IMR-90 (cell line): ENCODE measurements around the gene TXK. TPM values are rescaled to one million over a fixed set of nuclear protein-coding genes. Genes with fewer than 3 reads are reported as not detected.

Source experiments
- ATAC-seq: fragments of 200-7000 bp; cut with Tn5 transposase; 2 replicates; pipeline ENCODE4 v1.9.1; 2020; ENCODE audit warnings: low read depth, mild to moderate bottlenecking, moderate library complexity
- BruUV-seq: library from RNA; stranded (reverse); fragments of 400-500 nt; replicated peaks from 2 replicates; lab custom pipeline; 2021; lab: Mats Ljungman, UMichigan
- CTCF ChIA-PET: fragments of 300-600 bp; formaldehyde crosslinking; extraction: SDS; loops from one replicate; lab custom pipeline; 2021; ENCODE audit warnings: antibody characterized with exemption; lab: Yijun Ruan, JAX
- POLR2A ChIA-PET: fragments of 300-600 bp; sonication (Branson Sonifier 250); formaldehyde crosslinking; loops from one replicate; lab custom pipeline; 2022; ENCODE audit warnings: antibody characterized with exemption; ENCODE audit not compliant: unreplicated experiment; lab: Charles Lee
- DNase-seq: peaks from one replicate; pipeline ENCODE4 v3.0.0; 2013
- H2AFZ ChIP-seq: replicated peaks from 2 replicates; pipeline ENCODE3; 2013; ENCODE audit warnings: low read length, mild to moderate bottlenecking; ENCODE audit not compliant: poor library complexity
- H2AK5ac ChIP-seq: 2 replicates; pipeline ENCODE4 v1.6.1; 2013; ENCODE audit warnings: low read depth, low read length, inconsistent platforms
- H2AK9ac ChIP-seq: replicated peaks from 2 replicates; pipeline ENCODE3; 2013; ENCODE audit warnings: mild to moderate bottlenecking, low read depth, low read length, moderate library complexity; ENCODE audit not compliant: poor library complexity
- H2BK120ac ChIP-seq: 2 replicates; pipeline ENCODE4 v1.6.1; 2013; ENCODE audit warnings: low read depth, low read length, inconsistent platforms
- H2BK15ac ChIP-seq: 3 replicates; pipeline ENCODE4 v1.6.1; 2013; ENCODE audit warnings: low read depth, low read length, inconsistent platforms
- H2BK20ac ChIP-seq: 2 replicates; pipeline ENCODE4 v1.6.1; 2013; ENCODE audit warnings: low read depth, mild to moderate bottlenecking, inconsistent platforms, low read length, moderate library complexity
- H2BK5ac ChIP-seq: 2 replicates; pipeline ENCODE4 v1.6.1; 2013; ENCODE audit warnings: mild to moderate bottlenecking, low read depth, low read length, inconsistent platforms; ENCODE audit not compliant: poor library complexity, severe bottlenecking
- H3K14ac ChIP-seq: replicated peaks from 2 replicates; pipeline ENCODE4 v1.6.1; 2013; ENCODE audit warnings: low read depth, low read length, inconsistent platforms
- H3K18ac ChIP-seq: 2 replicates; pipeline ENCODE4 v1.6.1; 2013; ENCODE audit warnings: low read depth, low read length, control low read depth
- H3K23ac ChIP-seq: 2 replicates; pipeline ENCODE4 v1.6.1; 2013; ENCODE audit warnings: low read depth, low read length, inconsistent platforms
- H3K27ac ChIP-seq: 2 replicates; pipeline ENCODE4 v1.5.1; 2013; ENCODE audit warnings: mild to moderate bottlenecking, control low read depth, low read length; ENCODE audit not compliant: insufficient read depth
- H3K27me3 ChIP-seq: 2 replicates; pipeline ENCODE4 v1.6.1; 2013; ENCODE audit warnings: low read length; ENCODE audit not compliant: control insufficient read depth, insufficient read depth
- H3K36me3 ChIP-seq: 2 replicates; pipeline ENCODE4 v1.6.1; 2013; ENCODE audit warnings: low read length, mixed read lengths; ENCODE audit not compliant: control insufficient read depth, insufficient read depth
- H3K4ac ChIP-seq: 2 replicates; pipeline ENCODE4 v1.6.1; 2013; ENCODE audit warnings: low read depth, low read length, inconsistent platforms
- H3K4me1 ChIP-seq: 2 replicates; pipeline ENCODE4 v1.6.1; 2013; ENCODE audit warnings: low read length, mixed read lengths; ENCODE audit not compliant: control insufficient read depth, insufficient read depth
- H3K4me2 ChIP-seq: 2 replicates; pipeline ENCODE4 v1.6.1; 2013; ENCODE audit warnings: low read depth, mild to moderate bottlenecking, control low read depth, low read length, moderate library complexity
- H3K4me3 ChIP-seq: 2 replicates; pipeline ENCODE4 v1.5.1; 2013; ENCODE audit warnings: low read depth, mild to moderate bottlenecking, control low read depth, low read length, moderate library complexity; ENCODE audit not compliant: insufficient read depth
- H3K56ac ChIP-seq: 2 replicates; pipeline ENCODE4 v1.6.1; 2013; ENCODE audit warnings: low read length, inconsistent platforms; ENCODE audit not compliant: insufficient read depth; ENCODE audit errors: extremely low read depth
- H3K79me1 ChIP-seq, 2 experiments: 2 replicates each; pipeline ENCODE4 v1.6.1; 2013; ENCODE audit warnings: low read length in 2 of 2, inconsistent platforms in 1 of 2, low read depth in 1 of 2
- H3K9ac ChIP-seq: 2 replicates; pipeline ENCODE4 v1.6.1; 2013; ENCODE audit warnings: low read depth, low read length, control low read depth
- H3K9me1 ChIP-seq: 2 replicates; pipeline ENCODE4 v1.6.1; 2013; ENCODE audit warnings: low read length, inconsistent platforms; ENCODE audit not compliant: insufficient read depth
- H3K9me3 ChIP-seq: 2 replicates; pipeline ENCODE4 v1.6.1; 2013; ENCODE audit warnings: low read length; ENCODE audit not compliant: control insufficient read depth, insufficient read depth
- H4K20me1 ChIP-seq: 2 replicates; pipeline ENCODE4 v1.6.1; 2013; ENCODE audit warnings: low read length, inconsistent platforms; ENCODE audit not compliant: insufficient read depth
- H4K5ac ChIP-seq: 2 replicates; pipeline ENCODE4 v1.6.1; 2013; ENCODE audit warnings: mild to moderate bottlenecking, low read depth, low read length, control low read depth
- H4K8ac ChIP-seq, 2 experiments: 2 replicates each; pipeline ENCODE4 v1.6.1; 2013; ENCODE audit warnings: low read depth in 2 of 2, low read length in 2 of 2, control low read depth in 1 of 2, inconsistent platforms in 1 of 2
- H4K91ac ChIP-seq: 2 replicates; pipeline ENCODE4 v1.6.1; 2013; ENCODE audit warnings: low read depth, low read length, inconsistent platforms; ENCODE audit not compliant: insufficient read depth
- BHLHE40 ChIP-seq: fragments of 150-350 bp; IDR thresholded peaks from 2 replicates; pipeline ENCODE4 v1.6.1; 2016; ENCODE audit warnings: mild to moderate bottlenecking, low read depth, low read length
- CEBPB ChIP-seq: IDR thresholded peaks from 2 replicates; pipeline ENCODE4 v1.6.1; 2012; ENCODE audit warnings: low read depth, low read length, improper control_type of control experiment
- CHD1 ChIP-seq: IDR thresholded peaks from 2 replicates; pipeline ENCODE4 v1.6.1; 2012; ENCODE audit warnings: low read depth, low read length, improper control_type of control experiment
- FOS ChIP-seq: fragments of 150-350 bp; IDR thresholded peaks from 2 replicates; pipeline ENCODE4 v1.6.1; 2016; ENCODE audit warnings: low read depth, low read length
- MAZ ChIP-seq: IDR thresholded peaks from 2 replicates; pipeline ENCODE4 v1.6.1; 2012; ENCODE audit warnings: low read depth, mild to moderate bottlenecking, low read length, improper control_type of control experiment, moderate library complexity, borderline replicate concordance
- MXI1 ChIP-seq: IDR thresholded peaks from 2 replicates; pipeline ENCODE4 v1.6.1; 2012; ENCODE audit warnings: low read depth, mild to moderate bottlenecking, low read length, moderate library complexity, borderline replicate concordance
- POLR2A ChIP-seq: IDR thresholded peaks from 2 replicates; pipeline ENCODE4 v1.6.1; 2012; ENCODE audit warnings: mild to moderate bottlenecking, low read depth, low read length
- RAD21 ChIP-seq: IDR thresholded peaks from 2 replicates; pipeline ENCODE4 v1.6.1; 2012; ENCODE audit warnings: low read length, improper control_type of control experiment
- RCOR1 ChIP-seq: IDR thresholded peaks from 2 replicates; pipeline ENCODE4 v1.6.1; 2012; ENCODE audit warnings: mild to moderate bottlenecking, low read length, improper control_type of control experiment; ENCODE audit not compliant: insufficient replicate concordance
- RFX5 ChIP-seq: IDR thresholded peaks from 2 replicates; pipeline ENCODE4 v1.8.0; 2012; ENCODE audit warnings: low read depth, mild to moderate bottlenecking, low read length, moderate library complexity
- SMC3 ChIP-seq: fragments of 150-350 bp; IDR thresholded peaks from 2 replicates; pipeline ENCODE4 v1.6.1; 2016; ENCODE audit warnings: low read depth, mild to moderate bottlenecking, antibody characterized with exemption, low read length, moderate library complexity
- WGBS, 2 experiments: methylation state at CpG; one replicate each; pipeline versions ENCODE4 v1.1.5 to v1.1.7; 2013; ENCODE audit warnings: missing lambda C conversion rate in 2 of 2; ENCODE audit not compliant: insufficient read length in 1 of 2; ENCODE audit errors: extremely low coverage in 2 of 2; 5-methylcytosine and 5-hydroxymethylcytosine counted together
- dilution Hi-C: fragments of 300-500 bp; cut with HindIII; formaldehyde crosslinking; loops from one replicate; pipeline ENCODE4 v1.14.3; 2018; ENCODE audit warnings: low sequenced_read_pairs; ENCODE audit not compliant: unreplicated experiment
- in situ Hi-C: fragments of 300-500 bp; cut with MboI; formaldehyde crosslinking; loops from 3 replicates; pipeline ENCODE4 v1.14.3; 2019; ENCODE audit warnings: low sequenced_read_pairs, inconsistent platforms, mixed read lengths
- intact Hi-C: fragments of 100-400 bp; cut with micrococcal nuclease; formaldehyde crosslinking; loops from 2 replicates; pipeline ENCODE4 v1.10.0; 2022
- polyA plus RNA-seq, 3 experiments: library from polyadenylated mRNA; depleted of rRNA; stranded (reverse); fragments of >200 nt; gene quantifications; 2 replicates each; pipeline ENCODE4 v1.2.3, GENCODE V29; 2012; ENCODE audit warnings: low replicate concordance in 1 of 3
- total RNA-seq: library from RNA; depleted of rRNA; stranded (reverse); fragments of >200 nt; gene quantifications from 2 replicates; pipeline ENCODE4 v1.2.3, GENCODE V29; 2012
- TF ChIP-seq, protein P1 (sequence below): fragments of 150-350 bp; IDR thresholded peaks from 2 replicates; pipeline ENCODE4 v1.6.1; 2017; ENCODE audit warnings: mild to moderate bottlenecking, antibody characterized with exemption, low read length, low read depth
- TF ChIP-seq, protein P2 (sequence below): fragments of 150-350 bp; IDR thresholded peaks from 2 replicates; pipeline ENCODE4 v1.6.1; 2016; ENCODE audit warnings: low read depth, mild to moderate bottlenecking, low read length, moderate library complexity, borderline replicate concordance

Gene TXK
- total and polyA plus RNA-seq, 2 of the 4 experiments (the other 2 are of a cell fraction) = not detected

DNA sequence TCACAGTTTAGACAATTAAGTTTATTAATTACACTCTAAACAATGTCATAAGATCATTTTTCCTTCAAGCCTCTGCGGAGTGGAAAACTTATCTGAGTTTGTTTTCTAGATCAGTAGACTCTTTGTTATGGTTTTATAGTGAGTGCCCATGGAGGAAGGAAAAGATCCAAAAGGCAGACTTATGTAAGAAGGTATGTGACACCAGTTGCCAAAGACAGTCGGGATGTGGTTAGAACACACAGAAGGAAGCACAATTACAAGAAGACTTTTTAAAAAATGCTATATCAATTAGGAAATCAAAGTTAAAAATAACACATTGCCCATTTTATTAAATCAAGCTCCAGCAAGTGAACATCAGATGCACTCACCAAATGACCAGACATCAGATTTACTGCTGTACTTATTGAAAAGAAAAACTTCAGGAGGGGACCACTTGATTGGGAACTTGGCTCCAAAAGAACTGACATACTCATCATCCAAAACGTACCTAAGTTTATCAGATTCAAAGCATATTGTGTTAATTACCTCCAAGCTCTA lies 60.4 kb downstream of the TXK start:
- Histone ChIP-seq H4K5ac (no peak overlapping the region), H2AK9ac (no peak overlapping the region), H4K8ac (no peak overlapping the region), H3K27ac (no peak overlapping the region), H3K79me1 (no peaks in the 10 kb centered on the region), H3K56ac (no peak overlapping the region), H4K91ac (no peak overlapping the region), H3K18ac (no peak overlapping the region), H3K23ac (no peak overlapping the region), H3K4me2 (no peak overlapping the region), H3K36me3 (no peaks in the 10 kb centered on the region), H2BK120ac (no peak overlapping the region), H2AK5ac (no peak overlapping the region), H2AFZ (no peak overlapping the region), H3K14ac (no peak overlapping the region), H3K27me3 (no peaks in the 10 kb centered on the region), H2BK15ac (no peak overlapping the region), H2BK5ac (no peak overlapping the region), H3K9me1 (no peaks in the 10 kb centered on the region), H2BK20ac (no peak overlapping the region), H3K4me3 (no peak overlapping the region), H3K9ac (no peak overlapping the region), H3K9me3 (no peaks in the 10 kb centered on the region), H3K4ac (no peak overlapping the region), H4K20me1 (no peaks in the 10 kb centered on the region), H3K4me1 (no peaks in the 10 kb centered on the region)
- intact Hi-C loops = no loop called here
- in situ Hi-C loops = no loop called here
- no TSS peak for BruUV-seq
- CTCF ChIA-PET = no interaction called here
- no peak for TF ChIP-seq MAZ
- TF ChIP-seq, protein P1, sequence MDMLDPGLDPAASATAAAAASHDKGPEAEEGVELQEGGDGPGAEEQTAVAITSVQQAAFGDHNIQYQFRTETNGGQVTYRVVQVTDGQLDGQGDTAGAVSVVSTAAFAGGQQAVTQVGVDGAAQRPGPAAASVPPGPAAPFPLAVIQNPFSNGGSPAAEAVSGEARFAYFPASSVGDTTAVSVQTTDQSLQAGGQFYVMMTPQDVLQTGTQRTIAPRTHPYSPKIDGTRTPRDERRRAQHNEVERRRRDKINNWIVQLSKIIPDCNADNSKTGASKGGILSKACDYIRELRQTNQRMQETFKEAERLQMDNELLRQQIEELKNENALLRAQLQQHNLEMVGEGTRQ = no peak
- no peak for TF ChIP-seq CEBPB
- no peak for TF ChIP-seq POLR2A
- no peak for TF ChIP-seq BHLHE40
- no peak for TF ChIP-seq SMC3
- no peak for TF ChIP-seq RFX5
- TF ChIP-seq FOS = no peak
- TF ChIP-seq RCOR1 = no peak
- TF ChIP-seq, protein P2, sequence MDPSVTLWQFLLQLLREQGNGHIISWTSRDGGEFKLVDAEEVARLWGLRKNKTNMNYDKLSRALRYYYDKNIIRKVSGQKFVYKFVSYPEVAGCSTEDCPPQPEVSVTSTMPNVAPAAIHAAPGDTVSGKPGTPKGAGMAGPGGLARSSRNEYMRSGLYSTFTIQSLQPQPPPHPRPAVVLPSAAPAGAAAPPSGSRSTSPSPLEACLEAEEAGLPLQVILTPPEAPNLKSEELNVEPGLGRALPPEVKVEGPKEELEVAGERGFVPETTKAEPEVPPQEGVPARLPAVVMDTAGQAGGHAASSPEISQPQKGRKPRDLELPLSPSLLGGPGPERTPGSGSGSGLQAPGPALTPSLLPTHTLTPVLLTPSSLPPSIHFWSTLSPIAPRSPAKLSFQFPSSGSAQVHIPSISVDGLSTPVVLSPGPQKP = no peak
- TF ChIP-seq MXI1 = no peak
- TF ChIP-seq CHD1 = no peak
- TF ChIP-seq RAD21 = no peak
- POLR2A ChIA-PET = no interaction called here
- DNase-seq (no peak), ATAC-seq (no peak)
- WGBS, 2 experiments = no CpG with 5 or more reads among the region's 3 CpGs
- dilution Hi-C loops = no loop called here
